H9 (cell line): ENCODE results near the gene MGA. TPM values are rescaled to one million over a fixed set of nuclear protein-coding genes. Genes with fewer than 3 reads are reported as not detected.
A peak's percentile ranks its signal among the peaks of the same experiment; 100 is the strongest.

Source experiments
- DNase-seq: peaks from one replicate; pipeline ENCODE4 v3.0.0-alpha.2; 2017
- H2AFZ ChIP-seq: one replicate; pipeline ENCODE4 v1.6.1; 2013; ENCODE audit warnings: mild to moderate bottlenecking, low read length, control low read depth, moderate library complexity
- H2AK5ac ChIP-seq: 2 replicates; pipeline ENCODE4 v1.6.1; 2013; ENCODE audit warnings: low read length, control low read depth, mixed read lengths; ENCODE audit not compliant: insufficient read length
- H2BK120ac ChIP-seq: one replicate; pipeline ENCODE4 v1.6.1; 2013; ENCODE audit warnings: low read depth, mild to moderate bottlenecking, low read length, control low read depth, inconsistent platforms; ENCODE audit not compliant: poor library complexity, severe bottlenecking
- H2BK12ac ChIP-seq: 2 replicates; pipeline ENCODE4 v1.6.1; 2013; ENCODE audit warnings: low read length, control low read depth, mixed read lengths, low read depth; ENCODE audit not compliant: insufficient read length
- H2BK15ac ChIP-seq: 2 replicates; pipeline ENCODE4 v1.6.1; 2013; ENCODE audit warnings: low read depth, low read length, control low read depth
- H2BK20ac ChIP-seq: one replicate; pipeline ENCODE4 v1.6.1; 2013; ENCODE audit warnings: low read depth, mild to moderate bottlenecking, low read length, control low read depth, inconsistent platforms; ENCODE audit not compliant: poor library complexity, severe bottlenecking
- H2BK5ac ChIP-seq: 2 replicates; pipeline ENCODE4 v1.6.1; 2013; ENCODE audit warnings: low read length, control low read depth, mixed read lengths; ENCODE audit not compliant: insufficient read length
- H3K14ac ChIP-seq: 2 replicates; pipeline ENCODE4 v1.6.1; 2013; ENCODE audit warnings: low read length, control low read depth; ENCODE audit not compliant: insufficient read depth
- H3K18ac ChIP-seq: 2 replicates; pipeline ENCODE4 v1.6.1; 2013; ENCODE audit warnings: low read depth, mild to moderate bottlenecking, mixed read lengths, low read length, control low read depth; ENCODE audit not compliant: insufficient read length
- H3K23ac ChIP-seq: 2 replicates; pipeline ENCODE4 v1.6.1; 2013; ENCODE audit warnings: low read length, control low read depth, mixed read lengths, low read depth; ENCODE audit not compliant: insufficient read length
- H3K23me2 ChIP-seq: 2 replicates; pipeline ENCODE4 v1.6.1; 2013; ENCODE audit warnings: low read depth, mild to moderate bottlenecking, mixed read lengths, low read length, control low read depth; ENCODE audit not compliant: insufficient read length, poor library complexity, severe bottlenecking
- H3K27ac ChIP-seq: 2 replicates; pipeline ENCODE4 v1.5.1; 2013; ENCODE audit warnings: low read length, control low read depth, mixed read lengths, low read depth; ENCODE audit not compliant: insufficient read length
- H3K27me3 ChIP-seq: 2 replicates; pipeline ENCODE4 v1.6.1; 2013; ENCODE audit warnings: low read length, control low read depth, inconsistent platforms; ENCODE audit not compliant: insufficient read depth
- H3K4ac ChIP-seq: 2 replicates; pipeline ENCODE4 v1.6.1; 2013; ENCODE audit warnings: low read depth, mild to moderate bottlenecking, control low read depth, inconsistent platforms, low read length, moderate library complexity
- H3K4me1 ChIP-seq: 2 replicates; pipeline ENCODE4 v1.6.1; 2013; ENCODE audit warnings: low read length, control low read depth, inconsistent platforms; ENCODE audit not compliant: insufficient read depth
- H3K4me2 ChIP-seq: 2 replicates; pipeline ENCODE4 v1.6.1; 2013; ENCODE audit warnings: low read length, control low read depth, mixed read lengths; ENCODE audit not compliant: insufficient read length, insufficient read depth
- H3K56ac ChIP-seq: 2 replicates; pipeline ENCODE4 v1.6.1; 2013; ENCODE audit warnings: low read depth, mild to moderate bottlenecking, mixed read lengths, low read length, control low read depth; ENCODE audit not compliant: insufficient read length
- H3K79me1 ChIP-seq: 2 replicates; pipeline ENCODE4 v1.6.1; 2013; ENCODE audit warnings: low read depth, mild to moderate bottlenecking, moderate library complexity, low read length, control low read depth, inconsistent platforms; ENCODE audit not compliant: insufficient read depth, poor library complexity, severe bottlenecking
- H3K79me2 ChIP-seq: 2 replicates; pipeline ENCODE4 v1.6.1; 2013; ENCODE audit warnings: low read length, control low read depth, inconsistent platforms; ENCODE audit not compliant: insufficient read depth
- H3K9ac ChIP-seq: 2 replicates; pipeline ENCODE4 v1.6.1; 2013; ENCODE audit warnings: low read length, control low read depth, mixed read lengths; ENCODE audit not compliant: insufficient read length; ENCODE audit errors: extremely low read depth
- H3K9me3 ChIP-seq: one replicate; pipeline ENCODE4 v1.6.1; 2013; ENCODE audit warnings: low read depth, low read length, inconsistent platforms; ENCODE audit not compliant: control insufficient read depth
- H3T11ph ChIP-seq: one replicate; pipeline ENCODE4 v1.6.1; 2013; ENCODE audit warnings: mild to moderate bottlenecking, low read length, control low read depth, inconsistent platforms
- H4K20me1 ChIP-seq: one replicate; pipeline ENCODE4 v1.6.1; 2013; ENCODE audit not compliant: control insufficient read depth, insufficient read length, insufficient read depth
- H4K5ac ChIP-seq: 2 replicates; pipeline ENCODE4 v1.6.1; 2013; ENCODE audit warnings: low read depth, mild to moderate bottlenecking, mixed read lengths, low read length, control low read depth; ENCODE audit not compliant: insufficient read length
- H4K8ac ChIP-seq: replicated peaks from 2 replicates; pipeline ENCODE4 v1.6.1; 2013; ENCODE audit warnings: low read length, control low read depth, mixed read lengths, low read depth; ENCODE audit not compliant: insufficient read length
- H4K91ac ChIP-seq: 2 replicates; pipeline ENCODE4 v1.6.1; 2013; ENCODE audit warnings: low read depth, mild to moderate bottlenecking, moderate library complexity, mixed read lengths, low read length, control low read depth; ENCODE audit not compliant: insufficient read length
- H3K27ac Mint-ChIP-seq, 3 experiments: 2 replicates in 2 of 3; 3 replicates in 1 of 3; pipeline ENCODE4 v1.8.0; 2020 to 2021; ENCODE audit warnings: mixed read lengths in 3 of 3, mild to moderate bottlenecking in 1 of 3, moderate library complexity in 1 of 3
- H3K27me3 Mint-ChIP-seq: 2 replicates; pipeline ENCODE4 v1.8.0; 2021; ENCODE audit warnings: low read depth, mild to moderate bottlenecking, moderate library complexity, mixed read lengths
- H3K36me3 Mint-ChIP-seq, 3 experiments: 2 replicates in 2 of 3; 3 replicates in 1 of 3; pipeline ENCODE4 v1.8.0; 2020 to 2021; ENCODE audit warnings: low read depth in 3 of 3, mixed read lengths in 3 of 3; ENCODE audit not compliant: insufficient read depth in 1 of 3
- H3K4me1 Mint-ChIP-seq, 2 experiments: 2 replicates each; pipeline ENCODE4 v1.8.0; 2020; ENCODE audit warnings: mixed read lengths in 2 of 2
- H3K4me3 Mint-ChIP-seq, 2 experiments: 2 replicates in 1 of 2; 3 replicates in 1 of 2; pipeline ENCODE4 v1.8.0; 2020 to 2021; ENCODE audit warnings: mild to moderate bottlenecking in 2 of 2, mixed read lengths in 2 of 2, moderate library complexity in 1 of 2
- H3K9me3 Mint-ChIP-seq, 2 experiments: 2 replicates in 1 of 2; 3 replicates in 1 of 2; pipeline ENCODE4 v1.8.0; 2020; ENCODE audit warnings: mild to moderate bottlenecking in 2 of 2, mixed read lengths in 2 of 2, moderate library complexity in 1 of 2
- CTCF ChIP-seq: fragments of 200-600 bp; sonication (generic); conservative IDR thresholded peaks from 3 replicates; pipeline ENCODE4 v1.8.0; 2021; ENCODE audit warnings: antibody characterized with exemption, mild to moderate bottlenecking
- WGBS: extraction: QIAGEN DNeasy Blood & Tissue Kit; methylation state at CpG from one replicate; pipeline ENCODE4 v1.1.7; 2013; ENCODE audit warnings: missing lambda C conversion rate, low lambda C conversion rate, mixed read lengths; ENCODE audit not compliant: insufficient read length; ENCODE audit errors: extremely low coverage; 5-methylcytosine and 5-hydroxymethylcytosine counted together
- total RNA-seq: library from RNA; stranded (reverse); gene quantifications from 2 replicates; pipeline ENCODE4 v1.2.1, GENCODE V29; 2021

The MGA gene
- total RNA-seq, 1 experiment from 2014 or later, result 62.7 TPM

DNA sequence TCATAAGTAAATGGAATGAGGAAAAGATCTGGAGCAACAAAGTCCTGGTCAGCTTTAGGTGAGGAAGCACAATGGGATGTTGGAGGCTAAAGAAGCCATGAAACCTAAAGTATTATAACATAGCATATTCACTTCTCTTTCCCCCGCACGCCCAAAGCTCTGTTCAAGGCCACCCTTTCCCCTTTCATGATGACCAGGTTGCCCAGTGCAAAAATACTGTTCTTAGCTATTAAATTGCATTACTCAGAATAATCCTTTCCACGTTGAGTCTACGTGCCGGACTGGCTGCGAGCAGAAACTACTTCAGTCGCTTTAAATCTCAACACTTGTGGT is 113.5 kb downstream of the MGA start:
- no peak overlapping the region for H2AK5ac ChIP-seq
- Mint-ChIP-seq H3K27ac (peak overlapping the region; percentile 97 to 99 (median 98); a peak in 6 of 7 replicates), H3K4me1 (peaks cover 40 to 44% of the 10 kb centered on the region in 2 experiments), H3K4me3 (peak overlapping the region; percentile 79 to 92), H3K9me3 (no peaks in the 10 kb centered on the region), H3K36me3 (no peaks in the 10 kb centered on the region; a peak in 2 of 7 replicates), H3K27me3 (no peaks in the 10 kb centered on the region; the same call in 1 of the 2 replicates)
- no peak overlapping the region; the same call in 1 of the 2 replicates for H3K4ac ChIP-seq
- no peak overlapping the region for H4K8ac ChIP-seq
- WGBS, result no CpG with 5 or more reads among the region's 7 CpGs
- H2AFZ ChIP-seq, result no peak overlapping the region
- H2BK12ac ChIP-seq, result no peak overlapping the region
- no peaks in the 10 kb centered on the region for H3K27me3 ChIP-seq
- peak overlapping the region; percentile 97 for H3K4me2 ChIP-seq
- peaks cover 17% of the 10 kb centered on the region for H3K23me2 ChIP-seq
- no peaks in the 10 kb centered on the region for H3K9me3 ChIP-seq
- H4K5ac ChIP-seq, result peak overlapping the region; percentile 73
- H4K91ac ChIP-seq, result no peak overlapping the region
- H3K18ac ChIP-seq, result peak overlapping the region; percentile 32
- no peaks in the 10 kb centered on the region for H4K20me1 ChIP-seq
- no peaks in the 10 kb centered on the region for H3K79me2 ChIP-seq
- no peak overlapping the region for H3T11ph ChIP-seq
- H2BK20ac ChIP-seq, result no peak overlapping the region
- H3K79me1 ChIP-seq, result no peaks in the 10 kb centered on the region
- peak overlapping the region; percentile 91; the same call in 1 of the 2 replicates for H3K14ac ChIP-seq
- no peak overlapping the region for H2BK15ac ChIP-seq
- no peak overlapping the region for H2BK120ac ChIP-seq
- no peak for TF ChIP-seq CTCF
- no peak for DNase-seq
- H3K4me1 ChIP-seq, result peaks cover 10% of the 10 kb centered on the region
- peak overlapping the region; percentile 67 for H3K9ac ChIP-seq
- H3K23ac ChIP-seq, result no peak overlapping the region
- no peak overlapping the region for H3K56ac ChIP-seq
- H2BK5ac ChIP-seq, result no peak overlapping the region
- peak overlapping the region; percentile 96 for H3K27ac ChIP-seq
